Endothelial cell of umbilical vein (primary cell): ENCODE results near the gene CDHR4.

Experiments used
- CTCF ChIP-seq, 2 donors: IDR thresholded peaks; 1 replicate in 1 of 2; 2 replicates in 1 of 2; pipeline ENCODE4 v1.5.1; 2011; ENCODE audit warnings: low read length in 2 of 2, mild to moderate bottlenecking in 2 of 2, moderate library complexity in 2 of 2, control low read depth in 1 of 2, inconsistent platforms in 1 of 2, low read depth in 1 of 2; ENCODE audit not compliant: insufficient read depth in 1 of 2; ENCODE audit errors: extremely low read depth in 1 of 2
- EZH2 ChIP-seq: IDR thresholded peaks from 2 replicates; pipeline ENCODE4 v1.6.1; 2012; ENCODE audit warnings: borderline replicate concordance, low read depth, mild to moderate bottlenecking, moderate library complexity, low read length, inconsistent platforms; ENCODE audit not compliant: severe bottlenecking
- FOS ChIP-seq: IDR thresholded peaks from 2 replicates; pipeline ENCODE4 v1.6.1; 2011; ENCODE audit warnings: mild to moderate bottlenecking, low read length, moderate library complexity, borderline replicate concordance; ENCODE audit not compliant: insufficient read depth
- JUN ChIP-seq: IDR thresholded peaks from 2 replicates; pipeline ENCODE4 v1.6.1; 2011; ENCODE audit warnings: borderline replicate concordance, low read depth; ENCODE audit not compliant: insufficient read length, insufficient read depth
- POLR2A ChIP-seq: IDR thresholded peaks from 2 replicates; pipeline ENCODE4 v1.6.1; 2012; ENCODE audit warnings: low read depth, mild to moderate bottlenecking, control low read depth, low read length
- POLR2AphosphoS5 ChIP-seq: IDR thresholded peaks from 2 replicates; pipeline ENCODE4 v1.6.1; 2012; ENCODE audit warnings: low read depth, mild to moderate bottlenecking, control low read depth, low read length, moderate library complexity; ENCODE audit not compliant: insufficient read depth

GRCh38 chr3:49792371-49793150, 7.1 kb downstream of the CDHR4 start:
- TF ChIP-seq CTCF (IDR thresholded peaks at IDR 0.05; ENCODE audit: extremely low read depth in 1 of 2, insufficient read depth in 1 of 2, low read depth in 1 of 2, low read length in 2 of 2) (no peak), POLR2AphosphoS5 (no peak), POLR2A (no peak), EZH2 (no peak), FOS (no peak), JUN (no peak)
